Neural cell (in vitro differentiated cells): ENCODE data around the gene TK2. TPM values are rescaled to one million over a fixed set of nuclear protein-coding genes. Genes with fewer than 3 reads are reported as not detected.

ENCODE experiments used
- H2AFZ ChIP-seq: fragments of 200-600, 300-800 bp; sonication (generic), shearing (Covaris generic); 2 replicates; pipeline ENCODE4 v1.6.0; 2014; ENCODE audit warnings: low read depth, mild to moderate bottlenecking, antibody characterized with exemption, low read length, moderate library complexity
- H3F3A ChIP-seq: fragments of 200-600 bp; shearing (Covaris generic); 2 replicates; pipeline ENCODE4 v1.6.1; 2016; ENCODE audit warnings: mild to moderate bottlenecking, moderate library complexity, mixed read lengths, antibody characterized with exemption, low read length; ENCODE audit not compliant: insufficient read depth, poor library complexity, severe bottlenecking
- H3K27ac ChIP-seq: fragments of 200-600, 300-800 bp; sonication (generic), shearing (Covaris generic); 2 replicates; pipeline ENCODE4 v1.5.1; 2014; ENCODE audit warnings: mild to moderate bottlenecking, low read length, moderate library complexity
- H3K27me3 ChIP-seq: fragments of 300-800, 200-600 bp; sonication (generic), shearing (Covaris generic); 2 replicates; pipeline ENCODE4 v1.6.0; 2014; ENCODE audit warnings: mild to moderate bottlenecking, low read depth, low read length, moderate library complexity; ENCODE audit not compliant: insufficient read depth
- H3K36me3 ChIP-seq: fragments of 300-800, 200-600 bp; sonication (generic), shearing (Covaris generic); 2 replicates; pipeline ENCODE4 v1.5.1; 2014; ENCODE audit warnings: mild to moderate bottlenecking, antibody characterized with exemption, low read length, moderate library complexity; ENCODE audit not compliant: insufficient read depth
- H3K4me2 ChIP-seq: fragments of 300-800, 200-600 bp; sonication (generic), shearing (Covaris generic); 2 replicates; pipeline ENCODE4 v1.6.0; 2014; ENCODE audit warnings: mild to moderate bottlenecking, low read length
- H3K4me3 ChIP-seq: fragments of 300-800, 200-600 bp; sonication (generic), shearing (Covaris generic); 2 replicates; pipeline ENCODE4 v1.5.1; 2014; ENCODE audit warnings: mild to moderate bottlenecking, low read length, moderate library complexity
- H3K79me2 ChIP-seq: fragments of 200-600 bp; shearing (Covaris generic); replicated peaks from 2 replicates; pipeline ENCODE4 v1.6.0; 2014; ENCODE audit warnings: mild to moderate bottlenecking, low read length, moderate library complexity; ENCODE audit not compliant: insufficient read depth
- H3K9ac ChIP-seq: fragments of 300-800, 200-600 bp; sonication (generic), shearing (Covaris generic); 2 replicates; pipeline ENCODE4 v1.6.1; 2016; ENCODE audit warnings: mild to moderate bottlenecking, low read length, mixed read lengths
- H3K9me2 ChIP-seq: fragments of 200-600 bp; shearing (Covaris generic); 2 replicates; pipeline ENCODE4 v1.6.1; 2016; ENCODE audit warnings: mild to moderate bottlenecking, low read length, mixed read lengths; ENCODE audit not compliant: insufficient read depth
- H3K9me3 ChIP-seq: fragments of 200-600, 300-800 bp; sonication (generic), shearing (Covaris generic); 2 replicates; pipeline ENCODE4 v1.6.1; 2016; ENCODE audit warnings: mild to moderate bottlenecking, mixed run types, low read length, moderate library complexity, mixed read lengths
- H4K20me1 ChIP-seq: fragments of 200-600 bp; shearing (Covaris generic); 2 replicates; pipeline ENCODE4 v1.6.1; 2016; ENCODE audit warnings: mild to moderate bottlenecking, mixed run types; ENCODE audit not compliant: insufficient read depth
- EP300 ChIP-seq: fragments of 450-650 bp; conservative IDR thresholded peaks from 2 replicates; pipeline ENCODE4 v1.6.1; 2014; ENCODE audit warnings: antibody characterized with exemption, mild to moderate bottlenecking, moderate library complexity; ENCODE audit not compliant: poor library complexity, severe bottlenecking
- EZH2 ChIP-seq: fragments of 200-600, 300-800 bp; shearing (Covaris generic), sonication (generic); IDR thresholded peaks from 2 replicates; pipeline ENCODE4 v1.6.1; 2014; ENCODE audit warnings: antibody characterized with exemption, low read length, borderline replicate concordance, mild to moderate bottlenecking; ENCODE audit not compliant: insufficient read depth, poor library complexity, severe bottlenecking
- MXI1 ChIP-seq: fragments of 450-650 bp; conservative IDR thresholded peaks from 2 replicates; pipeline ENCODE4 v1.6.1; 2014; ENCODE audit warnings: antibody characterized with exemption, mild to moderate bottlenecking; ENCODE audit not compliant: poor library complexity, severe bottlenecking
- POLR2AphosphoS5 ChIP-seq: IDR thresholded peaks from 2 replicates; pipeline ENCODE4 v1.6.1; 2012
- RAD21 ChIP-seq: fragments of 450-650 bp; conservative IDR thresholded peaks from 2 replicates; pipeline ENCODE4 v1.6.1; 2014; ENCODE audit warnings: antibody characterized with exemption, mild to moderate bottlenecking, moderate library complexity
- REST ChIP-seq: IDR thresholded peaks from 2 replicates; pipeline ENCODE4 v1.6.1; 2012; ENCODE audit warnings: borderline replicate concordance
- SMC3 ChIP-seq: fragments of 450-650 bp; conservative IDR thresholded peaks from 2 replicates; pipeline ENCODE4 v1.6.1; 2014; ENCODE audit warnings: antibody characterized with exemption, mild to moderate bottlenecking, moderate library complexity; ENCODE audit not compliant: poor library complexity
- TAF1 ChIP-seq: IDR thresholded peaks from 2 replicates; pipeline ENCODE4 v1.6.1; 2012; ENCODE audit warnings: low read depth
- polyA plus RNA-seq: library from polyadenylated mRNA; depleted of rRNA; stranded (reverse); fragments of >200 nt; gene quantifications from 2 replicates; pipeline ENCODE4 v1.2.3, GENCODE V29; 2014
- TF ChIP-seq, protein P1 (sequence below): fragments of 450-650 bp; IDR thresholded peaks from 2 replicates; pipeline ENCODE4 v1.5.1; 2014; ENCODE audit warnings: antibody characterized with exemption, mild to moderate bottlenecking, moderate library complexity; ENCODE audit not compliant: poor library complexity, severe bottlenecking

TK2 gene
- polyA plus RNA-seq, 1 donor from 2014 or later: 15.9 TPM

GRCh38 chr16:66528294-66528693 is 21.6 kb downstream of the TK2 start:
- H3K36me3 ChIP-seq: no peaks in the 10 kb centered on the region

GRCh38 chr16:66525396-66526180 is 24.3 kb downstream of the TK2 start:
- Histone ChIP-seq H3F3A (no peaks in the 10 kb centered on the region), H3K27ac (no peak overlapping the region), H3K36me3 (no peaks in the 10 kb centered on the region), H3K9ac (no peak overlapping the region), H2AFZ (no peak overlapping the region), H3K9me2 (no peaks in the 10 kb centered on the region), H3K27me3 (no peaks in the 10 kb centered on the region), H4K20me1 (no peaks in the 10 kb centered on the region), H3K4me2 (no peak overlapping the region), H3K79me2 (no peaks in the 10 kb centered on the region), H3K4me3 (no peak overlapping the region), H3K9me3 (no peaks in the 10 kb centered on the region)
- TF ChIP-seq MXI1: no peak
- TF ChIP-seq EZH2: no peak
- no peak for TF ChIP-seq POLR2AphosphoS5
- TF ChIP-seq REST: no peak
- no peak for TF ChIP-seq RAD21
- TF ChIP-seq, protein P1, sequence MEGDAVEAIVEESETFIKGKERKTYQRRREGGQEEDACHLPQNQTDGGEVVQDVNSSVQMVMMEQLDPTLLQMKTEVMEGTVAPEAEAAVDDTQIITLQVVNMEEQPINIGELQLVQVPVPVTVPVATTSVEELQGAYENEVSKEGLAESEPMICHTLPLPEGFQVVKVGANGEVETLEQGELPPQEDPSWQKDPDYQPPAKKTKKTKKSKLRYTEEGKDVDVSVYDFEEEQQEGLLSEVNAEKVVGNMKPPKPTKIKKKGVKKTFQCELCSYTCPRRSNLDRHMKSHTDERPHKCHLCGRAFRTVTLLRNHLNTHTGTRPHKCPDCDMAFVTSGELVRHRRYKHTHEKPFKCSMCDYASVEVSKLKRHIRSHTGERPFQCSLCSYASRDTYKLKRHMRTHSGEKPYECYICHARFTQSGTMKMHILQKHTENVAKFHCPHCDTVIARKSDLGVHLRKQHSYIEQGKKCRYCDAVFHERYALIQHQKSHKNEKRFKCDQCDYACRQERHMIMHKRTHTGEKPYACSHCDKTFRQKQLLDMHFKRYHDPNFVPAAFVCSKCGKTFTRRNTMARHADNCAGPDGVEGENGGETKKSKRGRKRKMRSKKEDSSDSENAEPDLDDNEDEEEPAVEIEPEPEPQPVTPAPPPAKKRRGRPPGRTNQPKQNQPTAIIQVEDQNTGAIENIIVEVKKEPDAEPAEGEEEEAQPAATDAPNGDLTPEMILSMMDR: no peak
- no peak for TF ChIP-seq TAF1

More at GRCh38 chr16:66528294-66528693, 21.6 kb downstream of the TK2 start:
- H3K4me2 ChIP-seq: no peak overlapping the region
- TF ChIP-seq MXI1 (no peak), RAD21 (no peak), POLR2AphosphoS5 (no peak), EP300 (no peak), REST (no peak), TAF1 (no peak), EZH2 (no peak), SMC3 (no peak)
- TF ChIP-seq, protein P1: no peak
- no peak overlapping the region for H3K27ac ChIP-seq
- no peaks in the 10 kb centered on the region for H3K9me2 ChIP-seq
- no peaks in the 10 kb centered on the region for H3K27me3 ChIP-seq
- no peaks in the 10 kb centered on the region for H3K79me2 ChIP-seq
- H3K9me3 ChIP-seq: no peaks in the 10 kb centered on the region
- H3K4me3 ChIP-seq: no peak overlapping the region
- no peaks in the 10 kb centered on the region for H3F3A ChIP-seq
- no peaks in the 10 kb centered on the region for H4K20me1 ChIP-seq
- no peak overlapping the region for H2AFZ ChIP-seq
- no peak overlapping the region for H3K9ac ChIP-seq
